Hair follicular keratinocyte (primary cell): ENCODE measurements around the gene CAMK2N2. TPM values are rescaled to one million over a fixed set of nuclear protein-coding genes. Genes with fewer than 3 reads are reported as not detected.

Source experiments
- total RNA-seq: library from RNA; depleted of rRNA; stranded (reverse); fragments of >200 nt; gene quantifications from 2 replicates; pipeline ENCODE4 v1.2.3, GENCODE V29; 2015

CAMK2N2 gene
- total RNA-seq = 1.2 and 1.4 TPM in 2 replicates

DNA sequence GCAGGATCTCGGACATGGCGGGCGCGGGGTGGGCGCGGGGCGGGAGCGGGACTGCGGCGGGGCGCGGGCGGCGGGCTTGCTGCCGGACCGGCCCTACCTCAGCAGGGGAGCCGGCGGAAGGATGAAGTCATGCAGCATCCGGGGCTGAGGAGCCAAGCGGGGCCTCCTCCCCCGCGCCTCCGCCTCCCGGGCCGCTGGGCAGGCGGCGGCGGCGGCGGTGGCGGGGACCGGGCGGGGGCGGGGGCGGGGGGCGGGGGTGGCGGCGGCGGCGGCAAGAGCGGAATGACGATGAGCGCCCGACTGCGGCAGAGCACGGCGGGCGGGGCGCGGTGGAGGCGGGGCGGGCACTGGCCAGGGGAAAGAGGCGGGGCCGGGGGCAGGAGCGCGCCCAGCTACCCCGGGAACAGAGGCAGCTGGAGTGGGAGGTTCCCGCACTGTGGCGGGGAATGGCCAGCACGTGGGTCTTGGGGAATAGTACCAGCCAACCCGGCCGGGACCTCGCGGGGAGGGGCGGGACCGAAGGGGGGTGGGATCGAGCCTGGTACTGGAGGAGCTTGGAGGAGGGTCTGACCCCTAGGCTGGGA lies at the start of gene CAMK2N2:
Gene CAMK2N2 (minus strand): TSS at position 284 of the 584 bp plus-strand sequence. CDS start 268 bp downstream, at position 16.

GRCh38 chr3:184298759-184299487 lies 37.6 kb upstream of the CAMK2N2 start, which contains the start of gene PSMD2:
TSS of gene PSMD2 (plus strand) at chr3:184299241. CDS start at chr3:184299267, 26 bp downstream.

GRCh38 chr3:184275961-184276910 lies 14.9 kb upstream of the CAMK2N2 start, which contains the start of gene ECE2:
TSS of gene ECE2 (plus strand) at chr3:184276022. CDS start at chr3:184276154, 132 bp downstream.

GRCh38 chr3:184249412-184250166 lies 11.8 kb downstream of the CAMK2N2 start, which contains the start of gene EEF1AKMT4:
TSS of gene EEF1AKMT4 (plus strand) at chr3:184249672. CDS start at chr3:184249695, 23 bp downstream.

DNA sequence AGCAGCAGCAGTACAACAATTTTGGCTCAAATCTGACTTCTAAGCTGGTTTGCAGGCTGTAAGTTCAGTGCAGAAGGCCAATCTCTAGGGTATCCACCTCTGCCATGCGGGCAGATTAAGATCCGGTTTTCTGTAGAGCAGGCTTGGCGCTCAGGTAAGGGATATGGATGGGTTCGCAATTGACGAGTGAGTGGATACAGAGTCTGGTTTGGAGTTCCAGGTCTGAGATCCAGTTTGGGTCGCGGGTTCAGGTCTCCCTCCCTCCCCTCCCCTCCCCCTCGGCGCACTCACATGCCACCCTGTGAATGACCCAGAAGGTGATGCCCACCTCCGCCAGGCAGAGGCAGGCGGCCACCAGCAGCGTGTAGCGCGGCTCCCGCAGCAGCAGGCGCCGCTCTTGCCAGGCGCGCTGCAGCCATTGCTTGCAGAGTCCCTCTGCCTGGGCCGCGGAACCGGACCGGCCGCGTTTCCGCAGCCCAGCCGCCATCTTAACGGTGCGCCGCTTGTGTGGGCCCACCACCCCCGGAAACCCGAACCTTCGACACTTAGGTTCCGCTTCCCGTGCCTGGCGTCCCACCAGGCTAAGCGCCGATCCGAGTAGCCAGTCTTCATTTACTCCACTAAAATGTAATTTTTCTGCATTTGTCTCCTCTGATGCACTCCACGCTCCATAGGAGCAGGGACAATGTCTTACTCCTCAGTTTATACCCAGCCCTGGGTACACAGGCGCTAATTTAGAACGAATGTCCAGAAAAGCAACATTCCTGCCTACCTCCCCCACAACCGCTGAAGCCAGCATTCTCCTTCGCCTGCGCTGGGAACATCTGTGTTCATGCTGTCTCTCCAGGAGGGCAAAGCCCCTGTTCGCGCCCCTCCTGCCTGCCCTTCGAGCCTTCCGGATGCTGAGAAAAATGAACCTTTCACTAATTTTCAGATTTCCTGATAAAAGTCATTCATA lies 12.6 kb downstream of the CAMK2N2 start, which contains the start of gene ALG3:
Gene ALG3 (minus strand): TSS at position 509 of the 958 bp plus-strand sequence. CDS start 22 bp downstream, at position 487.

DNA sequence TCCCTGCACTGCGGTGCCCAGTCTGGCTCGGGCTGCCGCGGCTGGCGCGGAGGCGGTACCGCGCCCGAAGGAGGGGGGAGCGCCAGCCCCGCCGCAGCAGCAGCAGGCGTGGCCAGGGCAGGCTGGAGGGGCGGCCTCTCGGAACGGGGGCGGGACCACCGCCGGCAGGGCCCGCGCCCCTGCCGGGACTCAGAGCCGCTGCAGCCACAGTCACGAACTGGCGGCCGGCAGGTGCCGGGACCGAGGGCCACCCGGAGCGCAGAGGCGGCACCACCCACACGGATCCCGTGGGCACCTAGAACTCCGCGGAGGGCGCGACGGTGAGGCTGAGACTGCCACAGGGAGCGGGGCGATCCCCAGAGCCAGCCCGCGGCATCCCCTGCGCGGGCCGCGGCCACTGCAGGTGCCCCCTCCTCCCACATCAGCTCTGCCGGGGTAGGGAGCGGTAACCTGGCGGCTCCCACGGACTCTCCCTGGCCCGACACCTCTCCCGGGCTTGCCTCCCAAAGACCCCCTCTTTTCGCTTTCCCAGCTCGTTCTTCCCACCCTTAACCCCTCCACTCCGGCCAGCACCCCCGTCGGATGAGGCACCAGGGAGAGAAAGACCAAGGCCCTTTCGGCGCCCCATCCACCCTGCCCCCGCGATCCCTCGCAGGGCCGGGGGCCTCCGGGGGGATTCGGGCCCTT lies 31.8 kb downstream of the CAMK2N2 start, which contains the start of gene VWA5B2:
Gene VWA5B2 (plus strand): TSS at position 192 of the 687 bp plus-strand sequence. CDS start 944 bp downstream, outside the sequence.

Other genes with a start within 250 kb of the CAMK2N2 start
- 7.3 and 7.5 TPM in 2 replicates for gene ABCC5, start 243.7 kb downstream of the CAMK2N2 start, total RNA-seq
- gene HTR3D, start 229.8 kb downstream of the CAMK2N2 start, total RNA-seq = not detected in 2 replicates
- not detected in 2 replicates for gene HTR3C, start 208.5 kb downstream of the CAMK2N2 start, total RNA-seq
- gene HTR3E, start 164.5 kb downstream of the CAMK2N2 start, total RNA-seq = not detected in 2 replicates
- gene EIF2B5, start 126.2 kb downstream of the CAMK2N2 start, total RNA-seq = 26.1 and 38.0 TPM in 2 replicates
- gene DVL3, start 106.2 kb downstream of the CAMK2N2 start, total RNA-seq = 24.0 and 24.9 TPM in 2 replicates
- gene AP2M1, start 86.7 kb downstream of the CAMK2N2 start, total RNA-seq = 241 and 285 TPM in 2 replicates
- 29.8 and 41.6 TPM in 2 replicates for gene ABCF3, start 75.4 kb downstream of the CAMK2N2 start, total RNA-seq
- not detected in 2 replicates for gene VWA5B2, start 32.0 kb downstream of the CAMK2N2 start, total RNA-seq
- gene ALG3, start 12.6 kb downstream of the CAMK2N2 start, total RNA-seq = 78.9 and 108 TPM in 2 replicates
- gene EEF1AKMT4, start 11.9 kb downstream of the CAMK2N2 start, total RNA-seq = 12.5 and 18.3 TPM in 2 replicates
- gene ECE2, start 14.5 kb upstream of the CAMK2N2 start, total RNA-seq = not detected in 2 replicates
- 672 and 923 TPM in 2 replicates for gene PSMD2, start 37.7 kb upstream of the CAMK2N2 start, total RNA-seq
- gene EIF4G1, start 53.1 kb upstream of the CAMK2N2 start, total RNA-seq = 319 and 487 TPM in 2 replicates
- gene FAM131A, start 76.0 kb upstream of the CAMK2N2 start, total RNA-seq = 23.0 and 30.1 TPM in 2 replicates
- gene CLCN2, start 100.1 kb upstream of the CAMK2N2 start, total RNA-seq = 3.1 and 3.6 TPM in 2 replicates
- gene POLR2H, start 100.2 kb upstream of the CAMK2N2 start, total RNA-seq = 83.7 and 161 TPM in 2 replicates
- not detected in 2 replicates for gene THPO, start 116.7 kb upstream of the CAMK2N2 start, total RNA-seq
- not detected in 2 replicates for gene CHRD, start 118.5 kb upstream of the CAMK2N2 start, total RNA-seq